Parathyroid adenoma (tissue), 2 donors: ENCODE results near the gene CFAP299.

Source experiments
- H2AFZ ChIP-seq: fragments of 300-600 bp; sonication (generic); one replicate; pipeline ENCODE4 v1.7.0; 2017; ENCODE audit warnings: antibody characterized with exemption, mild to moderate bottlenecking
- H3K27ac ChIP-seq: fragments of 300-600 bp; sonication (generic); one replicate; pipeline ENCODE4 v1.7.0; 2017
- H3K27me3 ChIP-seq: fragments of 300-600 bp; sonication (generic); one replicate; pipeline ENCODE4 v1.7.0; 2017; ENCODE audit warnings: low read length; ENCODE audit not compliant: control insufficient read depth, insufficient read depth
- H3K36me3 ChIP-seq: fragments of 300-600 bp; sonication (generic); one replicate; pipeline ENCODE4 v1.7.0; 2017; ENCODE audit warnings: low read length; ENCODE audit not compliant: control insufficient read depth, insufficient read depth
- H3K4me1 ChIP-seq: fragments of 300-600 bp; sonication (generic); one replicate; pipeline ENCODE4 v1.7.0; 2017; ENCODE audit warnings: control low read depth
- H3K4me2 ChIP-seq: fragments of 300-600 bp; sonication (generic); one replicate; pipeline ENCODE4 v1.7.0; 2017; ENCODE audit warnings: low read length
- H3K4me3 ChIP-seq: fragments of 300-600 bp; sonication (generic); one replicate; pipeline ENCODE4 v1.7.0; 2017; ENCODE audit warnings: low read depth, low read length
- H3K79me2 ChIP-seq: fragments of 300-600 bp; sonication (generic); one replicate; pipeline ENCODE4 v1.7.0; 2017; ENCODE audit warnings: control low read depth
- H3K9ac ChIP-seq: fragments of 300-600 bp; sonication (generic); one replicate; pipeline ENCODE4 v1.7.0; 2017; ENCODE audit warnings: mild to moderate bottlenecking
- H3K9me3 ChIP-seq: fragments of 300-600 bp; sonication (generic); one replicate; pipeline ENCODE4 v1.7.0; 2017; ENCODE audit warnings: low read length; ENCODE audit not compliant: control insufficient read depth
- CTCF ChIP-seq: fragments of 300-600 bp; sonication (generic); IDR thresholded peaks from one replicate; pipeline ENCODE4 v1.7.0; 2017; ENCODE audit warnings: antibody characterized with exemption, mild to moderate bottlenecking
- donor health status: primary hyperparathyroidism.

Gene CFAP299

GRCh38 chr4:80307183-80307735, 28.3 kb upstream of the CFAP299 start:
- Histone ChIP-seq H3K4me2 (no peak overlapping the region), H3K36me3 (no peaks in the 10 kb centered on the region), H3K4me1 (no peaks in the 10 kb centered on the region), H3K27me3 (no peaks in the 10 kb centered on the region), H3K9ac (no peak overlapping the region), H3K9me3 (no peaks in the 10 kb centered on the region), H3K27ac (no peak overlapping the region), H3K4me3 (no peak overlapping the region), H3K79me2 (no peaks in the 10 kb centered on the region), H2AFZ (no peak overlapping the region)
- TF ChIP-seq CTCF = no peak

- Histone ChIP-seq H3K9me3 (no peaks in the 10 kb centered on the region), H3K4me1 (no peaks in the 10 kb centered on the region), H2AFZ (no peak overlapping the region), H3K27ac (no peak overlapping the region), H3K4me3 (no peak overlapping the region), H3K79me2 (no peaks in the 10 kb centered on the region), H3K36me3 (no peaks in the 10 kb centered on the region), H3K4me2 (no peak overlapping the region), H3K9ac (no peak overlapping the region), H3K27me3 (no peaks in the 10 kb centered on the region)
- no peak for TF ChIP-seq CTCF
These were observed 27.6 kb upstream of the CFAP299 start for GRCh38 chr4:80307774-80308465.

GRCh38 chr4:80308466-80308822, 27.1 kb upstream of the CFAP299 start:
- H3K36me3 ChIP-seq = no peaks in the 10 kb centered on the region
- TF ChIP-seq CTCF = no peak
- no peaks in the 10 kb centered on the region for H3K4me1 ChIP-seq
- H3K27me3 ChIP-seq = no peaks in the 10 kb centered on the region
- no peaks in the 10 kb centered on the region for H3K79me2 ChIP-seq
- no peak overlapping the region for H3K4me3 ChIP-seq
- H3K4me2 ChIP-seq = no peak overlapping the region
- no peak overlapping the region for H3K9ac ChIP-seq
- H3K27ac ChIP-seq = no peak overlapping the region
- H3K9me3 ChIP-seq = no peaks in the 10 kb centered on the region
- H2AFZ ChIP-seq = no peak overlapping the region

GRCh38 chr4:80309294-80310004, 26.1 kb upstream of the CFAP299 start:
- no peak for TF ChIP-seq CTCF
- Histone ChIP-seq H3K9me3 (no peaks in the 10 kb centered on the region), H3K36me3 (no peaks in the 10 kb centered on the region), H3K9ac (no peak overlapping the region), H3K79me2 (no peaks in the 10 kb centered on the region), H3K27ac (no peak overlapping the region), H3K4me3 (no peak overlapping the region), H3K4me1 (no peaks in the 10 kb centered on the region), H2AFZ (no peak overlapping the region), H3K27me3 (no peaks in the 10 kb centered on the region), H3K4me2 (no peak overlapping the region)
